Inferior parietal cortex (tissue), 1 donor: ENCODE results near the gene PTTG1IP2.

ENCODE experiments used
- DNase-seq: peaks from one replicate; pipeline ENCODE4 v3.0.0-alpha.2; 2016; ENCODE audit errors: extremely low spot score

PTTG1IP2 gene

GRCh38 chr7:90483251-90483650, 13.8 kb downstream of the PTTG1IP2 start:
- no peak for DNase-seq

- no peak for DNase-seq
Observed at GRCh38 chr7:90484706-90485105, 15.3 kb downstream of the PTTG1IP2 start.

DNA sequence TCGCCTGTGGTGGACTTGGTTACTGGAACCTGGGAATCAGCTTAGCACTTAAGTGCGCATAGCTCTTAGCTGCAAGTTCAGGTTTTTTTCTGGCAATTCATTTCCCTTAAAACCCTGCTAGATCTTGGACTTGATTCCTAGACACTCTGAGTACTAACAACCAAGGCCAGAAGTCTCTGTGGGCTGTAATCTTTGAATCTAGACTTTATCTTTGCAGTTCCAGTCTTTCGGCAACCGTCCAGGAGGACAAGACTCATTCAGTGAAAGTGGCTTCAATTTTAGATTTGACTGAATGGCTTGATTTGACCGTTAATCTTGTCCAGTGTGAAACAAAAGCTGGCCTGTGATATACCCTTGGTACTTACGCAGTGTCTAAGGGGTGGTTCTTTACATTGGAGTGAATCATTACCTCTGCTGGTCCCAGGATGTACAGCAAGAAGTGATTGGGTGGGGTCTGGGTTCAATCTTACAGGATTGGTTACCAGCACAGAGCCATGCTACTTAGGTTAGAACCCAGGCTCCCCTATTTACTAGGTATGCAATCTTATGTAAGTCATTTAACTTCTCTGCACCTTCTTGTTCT, 16.4 kb downstream of the PTTG1IP2 start:
- DNase-seq: no peak

- no peak for DNase-seq
Observed at GRCh38 chr7:90487808-90488207, 18.4 kb downstream of the PTTG1IP2 start.

- no peak for DNase-seq
Observed at GRCh38 chr7:90488220-90488619, 18.8 kb downstream of the PTTG1IP2 start.

GRCh38 chr7:90492250-90492649, 22.8 kb downstream of the PTTG1IP2 start:
- DNase-seq: no peak

GRCh38 chr7:90495241-90495640, 25.8 kb downstream of the PTTG1IP2 start:
- no peak for DNase-seq

GRCh38 chr7:90502539-90502938, 33.1 kb downstream of the PTTG1IP2 start:
- no peak for DNase-seq

DNA sequence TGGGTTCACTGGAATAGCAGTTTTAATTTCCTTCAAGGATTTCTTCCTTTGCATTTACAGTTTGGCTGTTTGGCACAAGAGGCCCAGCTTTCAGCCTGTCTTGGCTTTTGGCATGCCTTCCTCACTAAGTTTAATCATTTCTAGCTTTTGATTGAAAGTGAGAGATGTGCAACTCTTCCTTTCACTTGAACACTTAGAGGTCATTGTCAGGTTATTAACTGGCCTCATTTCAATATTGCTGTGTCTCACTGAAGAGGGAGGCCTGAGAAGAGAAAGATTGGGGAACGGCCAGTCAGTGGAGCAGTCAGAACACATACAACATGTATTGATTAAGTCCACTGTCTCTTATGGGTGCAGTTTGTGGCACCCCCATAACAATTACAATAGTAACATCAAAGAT, 33.9 kb downstream of the PTTG1IP2 start:
- DNase-seq: no peak

DNA sequence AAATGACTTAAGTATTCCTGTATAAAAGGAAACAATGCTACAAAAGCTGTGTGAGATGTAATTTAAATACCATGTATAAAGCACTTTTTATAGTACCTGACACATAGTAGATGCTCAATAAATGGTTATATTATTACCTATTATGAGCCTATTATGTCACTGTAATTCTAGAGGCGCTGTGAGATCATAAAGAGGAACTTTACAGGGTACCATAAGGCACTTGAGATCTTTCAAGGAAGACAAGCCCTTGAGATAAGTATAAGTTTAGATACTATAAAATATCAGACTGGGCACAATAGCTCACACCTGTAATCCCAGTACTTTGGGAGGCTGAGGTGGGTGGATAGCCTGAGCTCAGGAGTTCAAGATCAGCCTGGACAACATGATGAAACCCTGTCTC, 38.3 kb downstream of the PTTG1IP2 start:
- DNase-seq: no peak

DNA sequence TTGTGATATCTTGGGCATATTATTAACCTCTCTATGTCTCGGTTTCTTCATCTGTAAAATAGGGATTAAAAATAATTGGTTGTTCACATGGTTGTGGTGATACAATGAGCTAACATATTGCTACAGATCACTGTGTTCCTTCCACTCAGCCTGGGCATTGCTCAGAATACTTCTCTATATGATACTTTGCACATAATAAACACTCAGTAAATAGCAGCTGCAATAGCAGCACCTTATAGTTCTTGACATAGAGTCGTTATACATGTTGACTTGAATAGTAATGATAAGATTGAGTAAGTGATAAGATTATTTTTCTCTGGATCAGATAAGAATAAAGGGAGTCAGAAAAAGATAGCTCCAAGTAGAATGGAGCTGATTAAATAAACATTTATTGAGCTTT, 42.3 kb downstream of the PTTG1IP2 start:
- no peak for DNase-seq

DNA sequence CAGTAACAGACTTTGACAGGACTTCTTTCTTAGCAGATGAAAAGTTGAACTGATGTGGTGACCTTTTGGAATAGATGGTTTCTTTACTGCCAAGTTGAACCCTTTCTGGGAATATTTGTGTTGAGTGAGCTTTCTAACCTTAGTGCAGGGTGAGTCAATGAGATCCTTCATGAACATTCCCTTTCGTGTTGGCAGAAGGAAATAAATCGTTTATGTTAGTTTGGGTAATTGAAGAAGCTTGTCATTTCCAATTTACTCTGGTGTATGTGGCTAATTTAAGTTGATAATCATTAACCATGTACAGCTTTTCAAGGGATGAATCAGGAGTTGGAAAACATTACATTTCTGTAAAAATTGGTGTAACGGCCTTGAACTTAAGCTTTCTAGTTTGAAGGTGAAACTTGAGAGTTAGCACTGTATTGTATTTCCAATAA, 43.4 kb downstream of the PTTG1IP2 start:
- no peak for DNase-seq

GRCh38 chr7:90516257-90516656, 46.8 kb downstream of the PTTG1IP2 start:
- no peak for DNase-seq

DNA sequence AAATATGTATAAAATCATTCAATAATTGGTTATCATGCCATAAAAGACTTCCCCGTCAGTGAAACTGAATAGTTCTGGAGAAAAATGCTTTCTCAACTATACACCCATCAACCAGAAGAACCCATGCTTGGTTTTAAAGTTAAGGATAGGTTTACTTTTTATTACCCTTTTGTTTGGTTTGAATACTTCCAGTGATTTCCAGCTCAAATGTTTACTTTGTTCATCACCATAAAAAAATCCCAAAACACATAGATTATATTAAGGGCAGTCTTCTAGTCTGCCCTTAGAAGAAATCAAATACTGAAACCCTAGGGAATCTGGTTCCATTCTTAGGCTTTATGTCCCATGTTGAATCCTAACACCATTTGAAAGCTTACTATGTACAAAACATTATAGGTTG, 49.2 kb downstream of the PTTG1IP2 start:
- DNase-seq: no peak

GRCh38 chr7:90520484-90520883, 51.0 kb downstream of the PTTG1IP2 start:
- no peak for DNase-seq

DNA sequence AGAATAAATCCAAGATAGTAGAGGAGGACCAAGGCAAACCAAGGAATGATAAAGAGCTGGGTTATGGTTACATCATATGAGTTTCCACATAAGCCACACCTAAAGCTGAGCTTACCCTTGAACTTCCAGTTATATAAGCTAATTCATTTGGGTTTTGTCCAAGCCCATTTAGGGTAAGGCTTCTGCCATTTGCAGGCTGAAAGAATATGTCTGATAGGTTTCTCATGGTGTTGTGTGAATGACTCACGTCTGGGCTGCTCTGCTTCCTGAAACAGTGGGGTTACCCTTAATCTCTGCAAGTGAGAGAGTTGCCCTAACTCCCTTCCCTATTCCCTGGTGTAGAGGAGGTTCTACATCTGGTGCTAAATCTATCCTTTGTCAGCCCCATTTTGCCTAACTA, 60.8 kb downstream of the PTTG1IP2 start:
- DNase-seq: no peak

DNA sequence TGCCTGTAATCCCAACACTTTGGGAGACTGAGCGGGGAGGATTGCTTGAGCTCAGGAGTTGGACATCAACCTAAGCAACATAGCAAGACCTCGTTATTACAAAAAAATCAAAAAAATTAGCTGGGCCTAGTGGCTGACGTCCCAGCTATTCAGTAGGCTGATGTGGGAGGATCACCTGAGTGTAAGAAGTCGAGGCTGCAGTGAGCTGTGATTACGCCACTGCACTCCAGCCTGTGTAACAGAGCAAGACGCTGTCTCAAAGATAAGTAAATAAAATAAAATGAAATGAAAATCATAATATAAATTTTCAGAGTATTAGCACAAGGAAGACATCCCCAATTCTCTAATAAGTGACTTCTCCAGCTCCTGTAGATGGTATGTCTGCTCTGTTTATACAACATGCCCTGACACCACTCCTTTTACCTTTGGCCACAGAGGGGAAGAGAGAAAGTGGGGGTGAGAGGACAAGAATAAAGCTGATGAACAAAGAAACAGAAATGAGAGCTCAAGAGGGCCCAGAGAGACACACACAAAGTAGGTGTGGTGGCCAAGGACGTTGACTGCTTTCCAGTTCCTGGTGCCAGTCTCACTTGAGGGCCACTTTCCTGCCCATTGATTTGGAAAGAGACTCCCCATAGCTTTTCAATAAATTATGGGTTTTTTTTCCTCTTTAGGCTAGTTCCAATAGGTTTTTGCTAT, 62.9 kb downstream of the PTTG1IP2 start:
- DNase-seq: no peak

GRCh38 chr7:90536449-90536848, 67.0 kb downstream of the PTTG1IP2 start:
- no peak for DNase-seq

- no peak for DNase-seq
Observed at GRCh38 chr7:90538405-90538804, 69.0 kb downstream of the PTTG1IP2 start.

GRCh38 chr7:90540406-90540805, 71.0 kb downstream of the PTTG1IP2 start:
- DNase-seq: no peak

- DNase-seq: no peak
Observed at GRCh38 chr7:90551036-90551435, 81.6 kb downstream of the PTTG1IP2 start.

DNA sequence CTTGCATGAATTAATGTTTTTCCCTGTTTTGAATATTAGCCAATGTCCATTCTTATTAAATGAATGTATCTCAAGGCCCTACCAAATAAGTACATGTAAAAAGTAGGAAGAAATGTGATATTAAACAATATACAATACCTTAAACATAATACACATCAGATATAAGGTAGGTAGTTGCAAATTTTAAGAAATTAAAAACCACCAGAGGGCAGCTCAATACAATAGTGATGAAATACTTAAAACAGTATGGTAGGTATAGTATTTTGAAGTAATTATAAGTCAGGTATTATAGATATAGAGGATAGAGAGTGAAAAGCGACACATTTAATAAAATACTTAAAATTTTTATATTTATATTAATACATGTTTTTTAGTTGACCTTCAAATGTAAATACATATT, 83.1 kb downstream of the PTTG1IP2 start:
- DNase-seq: no peak

DNA sequence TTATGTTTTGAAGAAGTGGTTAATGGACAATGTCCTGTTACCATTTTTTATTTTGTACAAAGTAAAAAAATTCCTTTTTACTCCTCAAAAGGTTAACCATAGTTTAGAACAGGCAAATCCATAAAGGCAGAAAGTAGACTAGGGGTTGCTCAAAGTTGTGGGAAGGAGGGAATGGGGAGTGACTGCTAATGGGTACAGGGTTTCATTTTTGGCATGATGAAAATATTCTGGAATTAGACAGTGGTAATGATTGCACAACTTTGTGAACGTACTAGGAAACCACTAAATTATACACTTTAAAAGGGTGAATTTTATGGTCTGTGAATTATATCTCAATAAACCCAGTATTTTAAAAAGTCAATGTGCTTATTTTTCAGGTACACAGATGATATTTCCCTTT, 91.3 kb downstream of the PTTG1IP2 start:
- no peak for DNase-seq
